Glomerular endothelial cell (primary cell): ENCODE measurements around the gene MT1H. TPM values are rescaled to one million over a fixed set of nuclear protein-coding genes. Genes with fewer than 3 reads are reported as not detected.
"Not testable (repeated sequence)": the region's sequence is repeated elsewhere in the genome, so short reads cannot be mapped to it uniquely, and the experiment has no call there.

ENCODE experiments used
- DNase-seq: peaks from one replicate; pipeline ENCODE4 v3.0.0-alpha.2; 2011; ENCODE audit warnings: low read depth, low spot score; ENCODE audit errors: extremely low read depth
- total RNA-seq: library from RNA; depleted of rRNA; stranded (reverse); fragments of >200 nt; gene quantifications from 2 replicates; pipeline ENCODE4 v1.2.3, GENCODE V29; 2015

Gene MT1H
- total RNA-seq, 1 donor from 2014 or later = not detected

DNA sequence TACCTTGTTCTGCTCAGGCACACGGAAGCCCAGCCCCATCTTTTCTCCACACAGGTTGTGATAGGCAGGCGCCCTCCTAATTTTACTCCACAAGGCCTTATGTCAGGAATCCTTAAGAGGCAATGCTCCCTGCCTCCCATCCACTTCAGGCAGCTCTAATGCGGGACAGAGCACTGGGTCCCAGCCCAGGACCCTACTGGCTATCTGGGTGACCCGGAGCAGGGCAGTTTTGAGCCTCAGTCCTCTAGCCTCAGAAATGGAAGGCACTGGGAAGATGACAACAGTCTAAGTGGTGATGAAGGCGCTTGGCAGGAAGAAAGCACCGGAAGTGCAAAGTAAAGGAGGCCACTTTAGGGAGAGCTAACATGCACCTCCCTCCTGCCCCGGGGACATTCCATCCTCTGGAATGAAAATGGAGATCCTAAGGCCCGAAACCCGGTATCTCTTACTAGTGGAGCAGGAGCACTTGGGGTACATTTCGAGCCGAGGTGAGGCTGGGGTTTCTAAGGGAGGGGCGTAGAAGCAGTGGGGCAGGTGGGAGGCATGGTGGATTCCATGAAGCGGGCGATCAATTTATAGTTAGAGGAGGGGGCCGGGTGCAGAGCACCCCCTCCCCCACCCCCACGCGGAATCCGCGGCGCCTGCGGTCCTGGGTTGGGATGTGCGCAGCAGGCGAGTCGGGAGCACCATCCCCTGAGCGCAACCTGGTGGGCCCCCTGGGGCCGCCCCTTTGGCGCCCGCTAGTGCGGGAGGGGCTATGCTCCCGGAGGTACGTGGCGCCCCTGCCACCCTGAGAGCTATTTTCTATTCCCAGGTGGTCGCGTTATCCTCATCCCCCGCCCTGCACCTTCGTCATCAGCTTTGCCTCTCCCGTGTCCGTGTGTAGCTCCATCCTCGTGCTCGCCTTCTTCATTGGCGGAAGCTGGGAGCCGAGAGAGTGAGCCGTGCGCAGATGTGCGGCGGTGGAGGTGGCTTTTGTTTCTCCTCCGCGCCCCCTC lies 7.0 kb upstream of the MT1H start:
- DNase-seq = no peak

DNA sequence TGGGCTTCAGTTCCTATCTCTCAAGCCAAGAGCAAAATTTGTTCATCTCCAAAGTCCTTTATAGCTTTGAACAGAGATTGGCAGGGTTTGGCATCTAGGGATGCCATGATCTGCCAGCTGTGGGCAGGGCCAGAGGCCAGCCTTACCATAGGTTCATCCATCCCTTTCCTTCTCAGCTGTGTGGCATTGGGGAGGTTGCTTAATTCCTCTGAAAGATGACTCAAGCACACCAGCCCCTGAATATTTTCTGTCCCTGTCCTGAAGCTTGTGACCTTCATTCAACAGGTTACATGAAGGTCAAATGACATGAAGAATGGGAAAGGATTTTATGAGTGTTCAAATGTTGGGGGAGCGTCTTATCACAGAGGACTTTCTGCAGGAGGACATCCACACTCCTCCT lies 5.1 kb upstream of the MT1H start:
- no peak for DNase-seq

DNA sequence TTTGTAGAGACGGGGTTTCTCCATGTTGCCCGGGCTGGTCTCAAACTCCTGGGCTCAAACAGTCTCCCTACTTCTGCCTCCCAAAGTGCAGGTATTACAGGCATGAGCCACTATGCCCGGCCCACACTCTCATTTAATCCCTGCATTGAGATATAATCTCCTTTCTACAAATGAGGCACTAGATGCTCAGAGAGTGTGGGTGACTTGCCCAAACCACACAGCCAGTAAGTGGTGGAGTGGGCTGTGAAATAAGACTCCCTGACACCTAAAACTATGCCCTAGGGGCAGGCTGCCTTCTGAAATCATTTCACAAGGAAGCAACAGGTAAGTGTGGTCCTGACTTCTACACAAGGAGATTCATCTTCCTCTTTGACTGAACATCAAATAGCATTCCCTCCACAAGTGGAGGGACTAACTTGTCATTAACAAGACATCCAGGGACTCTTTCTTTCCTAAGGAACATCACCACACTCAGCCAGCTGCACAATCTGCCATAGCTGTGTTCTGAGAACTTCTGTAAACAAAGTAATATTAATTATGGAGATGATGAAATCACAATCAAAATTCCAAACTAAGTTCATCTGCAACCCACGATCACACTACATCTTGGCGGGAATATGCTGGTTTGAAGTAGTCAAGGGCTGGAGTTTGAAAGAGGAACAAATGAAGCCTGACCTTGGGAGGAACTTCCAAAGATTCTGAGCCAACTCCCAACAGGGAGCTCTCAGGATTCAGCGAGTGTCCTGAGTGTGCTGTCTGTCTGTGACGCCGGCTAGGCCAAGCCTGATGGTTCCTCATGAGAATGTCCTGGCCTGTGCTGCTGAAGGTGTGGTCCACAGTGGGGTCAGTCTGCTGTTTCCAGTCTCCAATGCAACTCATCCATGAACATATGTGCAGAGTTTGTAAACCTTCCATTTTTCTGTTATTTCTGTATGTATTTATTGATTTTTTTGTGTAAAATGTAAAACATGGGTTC lies 4.0 kb upstream of the MT1H start:
- not testable (repeated sequence) for DNase-seq

DNA sequence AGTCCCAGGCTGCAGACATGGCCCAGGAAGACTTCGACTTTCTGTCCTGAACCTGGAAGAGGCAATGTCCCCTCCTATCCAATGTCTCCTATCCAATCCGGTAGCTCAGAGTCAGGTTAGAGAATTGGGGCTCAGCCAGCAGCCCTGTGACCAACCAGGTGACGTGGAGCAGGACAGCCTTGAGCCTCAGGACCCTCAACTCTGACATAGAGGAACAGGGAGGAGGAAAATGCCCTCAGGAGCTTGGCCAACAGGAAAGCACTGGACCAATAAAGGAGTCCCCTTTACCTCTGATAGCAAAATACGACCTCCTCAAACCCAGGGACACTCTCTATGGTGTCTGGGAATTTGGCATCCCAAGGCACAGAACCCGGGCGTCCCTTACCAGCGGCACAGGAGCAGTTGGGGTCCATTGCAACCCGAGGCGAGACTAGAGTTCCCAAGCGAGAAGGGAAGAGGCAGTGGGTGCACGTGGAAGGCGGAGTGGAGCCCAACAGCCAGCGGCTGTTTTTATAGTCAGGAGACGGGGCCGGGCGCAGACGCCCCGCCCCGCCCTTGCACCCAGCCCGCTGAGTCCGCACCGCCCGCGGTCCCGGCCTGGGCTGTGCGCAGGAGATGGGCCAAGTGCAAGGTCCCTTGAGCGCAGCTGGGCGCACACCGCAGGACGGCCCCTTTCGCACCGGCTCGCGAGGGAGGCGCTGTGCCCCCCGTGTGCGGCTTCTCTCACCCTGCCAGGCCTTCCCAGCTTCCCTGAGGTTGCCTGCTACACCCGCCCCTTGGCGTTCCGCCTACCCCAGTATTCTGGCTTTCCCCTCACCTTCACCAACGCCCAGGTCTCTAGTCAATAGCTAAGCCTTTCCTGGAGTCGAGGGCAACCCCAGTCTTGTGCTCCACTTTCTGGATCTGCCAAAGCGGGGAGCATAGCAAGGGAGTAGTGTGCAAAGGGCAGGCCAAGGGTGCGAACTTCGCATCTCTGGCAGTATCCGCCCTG lies 1.7 kb upstream of the MT1H start, which contains the start of gene MT1G:
TSS of gene MT1G (minus strand) at position 485 of the 991 bp plus-strand sequence. CDS start at position 413, 72 bp downstream.
- DNase-seq = no peak

- no peak for DNase-seq
Observed at GRCh38 chr16:56669840-56670619, 416 bp downstream of the MT1H start.

DNA sequence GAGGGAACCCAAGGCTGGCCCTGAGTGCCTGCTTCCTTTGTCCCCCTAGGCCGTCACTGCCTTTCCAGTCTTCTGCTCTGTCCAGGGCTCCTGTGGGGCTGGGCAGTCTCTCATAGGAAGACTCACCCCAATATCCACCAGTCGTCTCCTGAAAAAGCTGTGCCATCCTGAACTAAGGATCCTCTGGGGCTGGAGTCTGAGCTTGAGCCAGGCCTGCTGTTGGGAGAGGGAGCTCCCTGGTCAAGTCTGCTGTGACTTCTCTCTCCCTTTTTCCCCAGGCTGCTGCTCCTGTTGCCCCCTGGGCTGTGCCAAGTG lies 963 bp downstream of the MT1H start:
- no peak for DNase-seq

GRCh38 chr16:56671691-56672090 lies 2.1 kb downstream of the MT1H start:
- DNase-seq = not testable (repeated sequence)

GRCh38 chr16:56672171-56672570 lies 2.6 kb downstream of the MT1H start:
- DNase-seq = not testable (repeated sequence)

DNA sequence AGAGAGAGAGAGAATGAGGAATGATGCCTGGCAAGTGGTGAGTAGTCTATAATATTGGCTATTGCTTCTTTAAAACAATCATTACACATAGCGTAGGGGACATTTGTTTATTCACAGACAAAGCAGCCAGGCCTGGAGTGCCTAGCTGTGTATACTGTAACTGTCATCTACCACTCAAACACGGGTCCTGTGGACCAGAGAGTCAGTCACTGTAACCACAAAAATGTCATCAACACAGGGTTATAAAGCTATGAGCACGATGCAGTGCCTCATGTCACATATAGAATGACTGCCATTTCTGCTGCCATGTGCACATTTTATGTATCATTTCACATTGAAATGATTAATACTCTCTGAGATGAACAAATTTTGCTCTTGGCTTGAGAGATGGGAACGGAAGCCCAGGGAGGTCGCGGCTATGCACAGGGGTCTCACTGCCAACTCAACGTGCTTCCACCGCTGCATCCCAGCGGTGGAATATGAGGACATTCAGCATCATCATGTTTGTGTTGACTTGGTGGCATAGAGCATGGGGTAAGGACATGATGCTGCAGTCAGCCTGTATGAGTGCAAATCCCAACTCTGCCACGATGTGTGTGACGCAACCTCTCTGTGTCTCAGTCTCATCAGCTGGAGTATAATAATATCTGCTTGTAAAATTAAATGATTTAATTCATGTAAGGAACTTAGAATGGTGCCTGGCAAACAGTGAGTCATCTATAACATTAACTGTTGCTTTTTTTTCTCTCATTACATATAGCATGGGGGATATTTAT lies 3.3 kb downstream of the MT1H start:
- no peak for DNase-seq

DNA sequence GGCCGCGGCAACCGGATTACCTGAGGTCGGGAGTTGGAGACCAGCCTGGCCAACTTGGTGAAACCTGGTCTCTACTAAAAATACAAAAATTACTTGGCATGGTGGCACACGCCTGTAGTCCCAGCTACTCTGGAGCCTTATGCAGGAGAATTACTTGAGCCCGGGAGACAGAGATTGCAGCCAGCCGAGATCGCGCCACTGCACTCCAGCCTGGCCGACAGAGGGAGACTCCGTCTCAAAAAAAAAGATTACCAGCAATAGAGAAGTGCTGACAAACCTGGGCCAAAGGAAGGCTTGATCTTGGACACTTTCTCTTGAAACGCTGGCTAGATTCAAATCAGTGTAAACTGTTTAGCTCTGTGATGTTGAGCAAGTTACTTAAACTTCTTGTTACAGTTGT lies 4.3 kb downstream of the MT1H start:
- DNase-seq = no peak

GRCh38 chr16:56674570-56674969 lies 5.0 kb downstream of the MT1H start:
- DNase-seq = not testable (repeated sequence)

DNA sequence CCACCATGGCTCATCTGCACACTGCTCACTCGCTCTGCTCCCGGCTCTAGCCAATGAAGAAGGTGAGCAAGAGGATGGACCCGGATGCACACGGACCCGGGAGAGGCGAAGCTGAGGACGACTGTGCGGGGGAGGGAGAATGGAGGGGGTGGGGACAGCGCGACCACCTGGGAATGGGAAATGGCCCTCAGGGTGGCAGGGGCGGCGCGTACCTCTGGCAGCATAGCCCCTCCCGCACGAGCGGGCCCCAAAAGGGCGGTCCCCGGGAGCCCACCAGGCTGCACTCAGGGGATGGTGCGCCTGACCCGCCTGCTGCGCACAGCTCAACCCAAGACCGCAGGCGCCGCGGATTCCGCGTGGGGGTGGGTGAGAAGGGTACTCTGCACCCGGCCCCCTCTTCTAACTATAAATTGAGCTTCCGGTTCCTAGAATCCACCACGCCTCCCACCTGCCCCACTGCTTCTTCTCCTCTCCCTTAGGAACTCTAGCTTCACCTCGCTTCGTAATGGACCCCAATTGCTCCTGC lies 6.1 kb downstream of the MT1H start:
- DNase-seq = no peak

- DNase-seq = no peak
Observed at GRCh38 chr16:56677474-56677873, 7.9 kb downstream of the MT1H start.

DNA sequence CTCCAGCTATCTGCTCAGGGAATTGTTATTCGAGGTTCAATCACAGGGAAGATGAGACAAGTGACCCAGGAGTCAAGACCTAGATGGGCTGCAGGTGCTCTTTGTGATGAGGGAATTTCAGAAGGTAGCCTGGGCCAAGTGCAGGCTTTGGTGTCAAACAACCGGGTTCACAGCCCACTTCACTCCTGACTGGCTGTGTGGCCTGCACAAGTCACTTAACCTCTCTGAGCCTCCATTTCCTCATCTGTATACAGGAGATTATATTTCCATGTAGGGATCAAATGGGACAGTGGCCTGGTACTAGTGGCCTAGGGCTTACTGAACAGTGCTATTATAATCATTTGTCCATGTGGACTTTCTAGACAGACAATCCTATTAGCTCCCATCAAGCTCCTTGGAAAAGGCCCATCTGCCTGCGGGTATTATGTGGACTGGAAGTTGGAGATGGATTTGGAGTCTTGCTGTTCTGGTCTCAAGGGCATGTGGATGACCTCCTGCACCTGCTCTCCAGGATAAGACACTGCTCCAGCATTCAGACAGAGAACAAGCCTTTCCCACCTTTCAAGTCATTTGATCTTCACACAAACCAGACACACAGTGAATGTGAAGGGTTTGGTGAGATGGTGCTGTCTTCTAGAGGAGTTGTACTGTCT lies 9.6 kb downstream of the MT1H start:
- no peak for DNase-seq

- no peak for DNase-seq
Observed at GRCh38 chr16:56679818-56680217, 10.2 kb downstream of the MT1H start.

DNA sequence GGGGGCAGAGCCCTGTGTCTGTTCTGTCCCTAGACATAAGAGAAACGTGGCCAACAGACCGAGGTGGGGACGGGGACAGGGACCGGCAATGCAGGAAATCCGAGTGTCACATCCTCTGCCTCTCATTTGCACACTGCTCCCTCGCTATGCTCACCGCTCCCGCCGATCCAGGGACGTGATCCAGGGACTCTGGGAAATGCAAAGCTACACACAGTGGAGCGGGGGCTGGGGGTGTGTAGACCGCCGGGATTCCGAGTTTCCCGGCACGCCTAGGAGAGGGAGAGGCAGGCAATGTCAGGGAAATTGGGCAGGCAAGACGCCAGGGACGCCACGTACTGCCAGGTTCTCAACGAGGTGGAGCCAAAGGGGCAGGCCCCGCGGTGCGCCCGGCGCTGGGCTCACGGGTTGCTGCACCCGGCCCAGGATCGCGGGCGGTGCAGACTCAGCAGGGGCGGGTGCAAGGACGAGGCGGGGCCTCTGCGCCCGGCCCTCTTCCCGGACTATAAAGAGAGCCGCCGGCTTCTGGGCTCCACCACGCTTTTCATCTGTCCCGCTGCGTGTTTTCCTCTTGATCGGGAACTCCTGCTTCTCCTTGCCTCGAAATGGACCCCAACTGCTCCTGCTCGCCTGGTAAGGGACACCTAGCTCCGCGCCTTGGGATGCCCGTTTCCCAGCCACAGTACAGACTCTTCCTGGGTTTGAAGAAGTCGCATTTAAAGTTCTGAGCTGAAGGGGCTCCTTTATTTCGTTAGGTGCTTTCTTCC lies 12.5 kb downstream of the MT1H start, which contains the start of gene MT1X:
TSS of gene MT1X (plus strand) at position 532 of the 764 bp plus-strand sequence. CDS start at position 603, 71 bp downstream.
- no peak for DNase-seq
